HEK293 (cell line): Measurements from ENCODE around the gene AGMO.

Experiments used
- ZNF433 ChIP-seq: fragments of 450-650 bp; formaldehyde crosslinking; IDR thresholded peaks from 2 replicates; pipeline ENCODE4 v1.5.1; 2016; ENCODE audit warnings: missing biosample characterization, missing genetic modification characterization, low read depth
- ZNF76 ChIP-seq: fragments of 450-650 bp; formaldehyde crosslinking; IDR thresholded peaks from 2 replicates; pipeline ENCODE4; 2016; ENCODE audit warnings: low read depth, missing biosample characterization, missing genetic modification characterization, borderline replicate concordance
- ZXDB ChIP-seq: fragments of 450-650 bp; formaldehyde crosslinking; IDR thresholded peaks from 2 replicates; pipeline ENCODE4 v1.5.1; 2016; ENCODE audit warnings: missing biosample characterization, missing genetic modification characterization
- TF ChIP-seq, protein P1 (sequence below): fragments of 450-650 bp; formaldehyde crosslinking; IDR thresholded peaks from 2 replicates; pipeline ENCODE4 v1.5.1; 2016; ENCODE audit warnings: missing biosample characterization, missing genetic modification characterization
- TF ChIP-seq, protein P2 (sequence below): fragments of 450-650 bp; formaldehyde crosslinking; IDR thresholded peaks from 2 replicates; pipeline ENCODE4 v1.5.1; 2017; ENCODE audit warnings: missing biosample characterization, mild to moderate bottlenecking, missing genetic modification characterization, moderate library complexity
- TF ChIP-seq, protein P3 (sequence below): fragments of 450-650 bp; formaldehyde crosslinking; IDR thresholded peaks from 2 replicates; pipeline ENCODE4 v1.5.1; 2016; ENCODE audit warnings: missing biosample characterization, missing genetic modification characterization
- TF ChIP-seq, protein P4 (sequence below): fragments of 450-650 bp; formaldehyde crosslinking; conservative IDR thresholded peaks from 2 replicates; pipeline ENCODE4 v1.5.1; 2016; ENCODE audit warnings: low read depth, missing biosample characterization, missing genetic modification characterization

DNA sequence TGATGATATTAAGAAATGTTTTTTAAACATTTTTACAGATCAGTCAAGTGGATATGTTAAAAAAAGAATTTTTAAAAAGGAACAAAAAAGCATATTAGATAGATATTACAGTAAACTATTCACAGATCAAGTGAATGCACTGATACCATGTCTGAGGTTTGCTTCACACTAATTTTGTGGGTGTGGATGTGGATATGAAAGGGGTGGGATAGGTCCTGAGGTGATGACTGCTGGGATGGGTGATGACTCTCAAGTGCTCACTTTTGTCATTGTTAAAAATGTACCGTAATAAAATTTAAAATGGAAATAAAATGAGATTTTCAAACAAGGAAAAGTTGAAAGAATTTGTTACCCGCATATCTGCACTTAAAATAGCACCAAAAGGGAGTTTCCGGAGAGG, 54.1 kb downstream of the AGMO start:
- TF ChIP-seq, protein P1, sequence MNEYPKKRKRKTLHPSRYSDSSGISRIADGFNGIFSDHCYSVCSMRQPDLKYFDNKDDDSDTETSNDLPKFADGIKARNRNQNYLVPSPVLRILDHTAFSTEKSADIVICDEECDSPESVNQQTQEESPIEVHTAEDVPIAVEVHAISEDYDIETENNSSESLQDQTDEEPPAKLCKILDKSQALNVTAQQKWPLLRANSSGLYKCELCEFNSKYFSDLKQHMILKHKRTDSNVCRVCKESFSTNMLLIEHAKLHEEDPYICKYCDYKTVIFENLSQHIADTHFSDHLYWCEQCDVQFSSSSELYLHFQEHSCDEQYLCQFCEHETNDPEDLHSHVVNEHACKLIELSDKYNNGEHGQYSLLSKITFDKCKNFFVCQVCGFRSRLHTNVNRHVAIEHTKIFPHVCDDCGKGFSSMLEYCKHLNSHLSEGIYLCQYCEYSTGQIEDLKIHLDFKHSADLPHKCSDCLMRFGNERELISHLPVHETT (tag by site-specific recombination), result no peak
- TF ChIP-seq ZNF76 (tag by site-specific recombination) (no peak), ZNF433 (tag by site-specific recombination) (no peak), ZXDB (tag by site-specific recombination) (no peak)
- TF ChIP-seq, protein P2, sequence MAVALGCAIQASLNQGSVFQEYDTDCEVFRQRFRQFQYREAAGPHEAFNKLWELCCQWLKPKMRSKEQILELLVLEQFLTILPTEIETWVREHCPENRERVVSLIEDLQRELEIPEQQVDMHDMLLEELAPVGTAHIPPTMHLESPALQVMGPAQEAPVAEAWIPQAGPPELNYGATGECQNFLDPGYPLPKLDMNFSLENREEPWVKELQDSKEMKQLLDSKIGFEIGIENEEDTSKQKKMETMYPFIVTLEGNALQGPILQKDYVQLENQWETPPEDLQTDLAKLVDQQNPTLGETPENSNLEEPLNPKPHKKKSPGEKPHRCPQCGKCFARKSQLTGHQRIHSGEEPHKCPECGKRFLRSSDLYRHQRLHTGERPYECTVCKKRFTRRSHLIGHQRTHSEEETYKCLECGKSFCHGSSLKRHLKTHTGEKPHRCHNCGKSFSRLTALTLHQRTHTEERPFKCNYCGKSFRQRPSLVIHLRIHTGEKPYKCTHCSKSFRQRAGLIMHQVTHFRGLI (tag by site-specific recombination), result no peak
- TF ChIP-seq, protein P3, sequence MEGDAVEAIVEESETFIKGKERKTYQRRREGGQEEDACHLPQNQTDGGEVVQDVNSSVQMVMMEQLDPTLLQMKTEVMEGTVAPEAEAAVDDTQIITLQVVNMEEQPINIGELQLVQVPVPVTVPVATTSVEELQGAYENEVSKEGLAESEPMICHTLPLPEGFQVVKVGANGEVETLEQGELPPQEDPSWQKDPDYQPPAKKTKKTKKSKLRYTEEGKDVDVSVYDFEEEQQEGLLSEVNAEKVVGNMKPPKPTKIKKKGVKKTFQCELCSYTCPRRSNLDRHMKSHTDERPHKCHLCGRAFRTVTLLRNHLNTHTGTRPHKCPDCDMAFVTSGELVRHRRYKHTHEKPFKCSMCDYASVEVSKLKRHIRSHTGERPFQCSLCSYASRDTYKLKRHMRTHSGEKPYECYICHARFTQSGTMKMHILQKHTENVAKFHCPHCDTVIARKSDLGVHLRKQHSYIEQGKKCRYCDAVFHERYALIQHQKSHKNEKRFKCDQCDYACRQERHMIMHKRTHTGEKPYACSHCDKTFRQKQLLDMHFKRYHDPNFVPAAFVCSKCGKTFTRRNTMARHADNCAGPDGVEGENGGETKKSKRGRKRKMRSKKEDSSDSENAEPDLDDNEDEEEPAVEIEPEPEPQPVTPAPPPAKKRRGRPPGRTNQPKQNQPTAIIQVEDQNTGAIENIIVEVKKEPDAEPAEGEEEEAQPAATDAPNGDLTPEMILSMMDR (tag by site-specific recombination), result no peak
- TF ChIP-seq, protein P4, sequence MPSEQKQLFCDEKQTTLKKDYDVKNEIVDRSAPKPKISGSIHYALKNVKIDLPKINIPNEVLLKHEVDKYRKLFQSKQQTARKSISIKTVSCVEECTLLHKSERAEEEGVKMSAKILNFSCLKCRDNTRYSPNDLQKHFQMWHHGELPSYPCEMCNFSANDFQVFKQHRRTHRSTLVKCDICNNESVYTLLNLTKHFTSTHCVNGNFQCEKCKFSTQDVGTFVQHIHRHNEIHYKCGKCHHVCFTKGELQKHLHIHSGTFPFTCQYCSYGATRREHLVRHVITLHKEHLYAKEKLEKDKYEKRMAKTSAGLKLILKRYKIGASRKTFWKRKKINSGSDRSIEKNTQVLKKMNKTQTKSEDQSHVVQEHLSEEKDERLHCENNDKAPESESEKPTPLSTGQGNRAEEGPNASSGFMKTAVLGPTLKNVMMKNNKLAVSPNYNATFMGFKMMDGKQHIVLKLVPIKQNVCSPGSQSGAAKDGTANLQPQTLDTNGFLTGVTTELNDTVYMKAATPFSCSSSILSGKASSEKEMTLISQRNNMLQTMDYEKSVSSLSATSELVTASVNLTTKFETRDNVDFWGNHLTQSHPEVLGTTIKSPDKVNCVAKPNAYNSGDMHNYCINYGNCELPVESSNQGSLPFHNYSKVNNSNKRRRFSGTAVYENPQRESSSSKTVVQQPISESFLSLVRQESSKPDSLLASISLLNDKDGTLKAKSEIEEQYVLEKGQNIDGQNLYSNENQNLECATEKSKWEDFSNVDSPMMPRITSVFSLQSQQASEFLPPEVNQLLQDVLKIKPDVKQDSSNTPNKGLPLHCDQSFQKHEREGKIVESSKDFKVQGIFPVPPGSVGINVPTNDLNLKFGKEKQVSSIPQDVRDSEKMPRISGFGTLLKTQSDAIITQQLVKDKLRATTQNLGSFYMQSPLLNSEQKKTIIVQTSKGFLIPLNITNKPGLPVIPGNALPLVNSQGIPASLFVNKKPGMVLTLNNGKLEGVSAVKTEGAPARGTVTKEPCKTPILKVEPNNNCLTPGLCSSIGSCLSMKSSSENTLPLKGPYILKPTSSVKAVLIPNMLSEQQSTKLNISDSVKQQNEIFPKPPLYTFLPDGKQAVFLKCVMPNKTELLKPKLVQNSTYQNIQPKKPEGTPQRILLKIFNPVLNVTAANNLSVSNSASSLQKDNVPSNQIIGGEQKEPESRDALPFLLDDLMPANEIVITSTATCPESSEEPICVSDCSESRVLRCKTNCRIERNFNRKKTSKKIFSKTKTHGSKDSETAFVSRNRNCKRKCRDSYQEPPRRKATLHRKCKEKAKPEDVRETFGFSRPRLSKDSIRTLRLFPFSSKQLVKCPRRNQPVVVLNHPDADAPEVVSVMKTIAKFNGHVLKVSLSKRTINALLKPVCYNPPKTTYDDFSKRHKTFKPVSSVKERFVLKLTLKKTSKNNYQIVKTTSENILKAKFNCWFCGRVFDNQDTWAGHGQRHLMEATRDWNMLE, result no peak
